HG03558 (cell line): Measurements from ENCODE around the gene OR1F1.
A peak's percentile ranks its signal among the peaks of the same experiment; 100 is the strongest.
"Not testable (repeated sequence)": the region's sequence is repeated elsewhere in the genome, so short reads cannot be mapped to it uniquely, and the experiment has no call there.

Experiments
- ATAC-seq: cut with Tn5 transposase; IDR thresholded peaks from one replicate; pipeline ENCODE4 v1.9.1; 2021; ENCODE audit warnings: moderate number of reproducible peaks; ENCODE audit not compliant: unreplicated experiment; ENCODE audit errors: extremely low read depth

The OR1F1 gene

DNA sequence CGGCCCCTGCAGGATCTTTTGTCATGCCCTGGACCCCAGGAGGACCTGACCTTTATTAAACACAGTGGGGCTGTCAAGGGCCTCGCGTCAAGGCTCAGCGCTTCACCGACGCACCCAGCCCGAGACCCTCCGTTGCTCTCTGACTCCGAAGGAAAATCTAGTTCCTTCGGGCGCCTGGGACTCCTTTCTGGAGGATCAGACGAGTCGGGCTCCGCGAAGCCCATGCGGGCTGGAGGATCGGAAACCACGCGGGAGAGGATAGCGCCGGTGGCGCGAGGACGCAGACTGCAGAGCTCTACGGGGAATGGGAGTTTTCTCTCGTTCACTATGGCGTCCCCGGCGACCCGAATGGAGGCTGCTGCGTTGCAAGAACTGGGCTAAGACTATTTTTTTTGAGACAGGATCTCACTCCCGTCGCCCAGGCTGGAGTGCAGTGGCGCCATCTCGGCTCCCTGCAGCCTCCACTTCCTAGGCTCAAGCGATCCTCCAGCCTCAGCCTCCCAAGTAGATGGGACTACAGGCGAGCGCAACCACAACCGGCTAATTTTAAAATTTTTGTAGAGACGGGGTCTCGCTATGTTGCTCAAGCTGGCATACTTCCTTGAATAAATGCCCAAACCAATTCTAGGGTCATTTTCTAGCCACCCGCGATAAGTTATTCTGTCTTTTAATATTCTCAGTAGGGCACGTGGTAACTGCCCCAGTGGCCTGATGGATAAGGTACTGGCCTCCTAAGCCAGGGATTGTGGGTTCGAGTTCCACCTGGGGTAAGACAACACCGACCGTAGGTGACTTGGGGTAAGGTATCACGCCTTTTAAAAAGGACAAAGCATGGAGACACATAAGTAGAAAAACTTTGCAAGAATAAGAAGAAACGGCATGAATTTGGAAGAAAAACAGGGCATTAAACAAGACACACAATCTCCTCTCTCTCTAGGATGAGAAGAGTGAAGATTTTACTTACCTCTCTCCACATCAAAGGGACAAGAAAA, 5.5 kb downstream of the OR1F1 start:
- ATAC-seq, result no peak

DNA sequence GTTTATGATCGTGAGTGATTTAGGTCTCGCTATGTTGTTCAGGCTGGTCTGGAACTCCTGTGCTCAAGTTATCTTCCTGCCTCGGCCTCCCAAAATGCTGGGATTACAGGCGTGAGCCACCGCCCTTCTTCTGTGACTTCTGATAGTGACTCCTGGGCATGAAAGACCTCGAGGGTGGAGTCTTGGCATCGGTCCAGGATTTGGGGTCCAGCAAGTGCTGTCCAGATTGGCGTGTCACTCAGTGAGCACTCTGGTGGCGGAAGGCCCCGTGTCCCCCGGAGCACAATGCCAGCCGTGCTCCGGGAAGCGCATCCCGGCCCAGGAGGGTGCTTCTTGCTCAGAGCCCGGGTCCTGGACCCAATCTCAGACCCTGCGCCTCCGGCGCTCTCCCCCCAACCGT, 6.8 kb downstream of the OR1F1 start:
- ATAC-seq, result no peak

DNA sequence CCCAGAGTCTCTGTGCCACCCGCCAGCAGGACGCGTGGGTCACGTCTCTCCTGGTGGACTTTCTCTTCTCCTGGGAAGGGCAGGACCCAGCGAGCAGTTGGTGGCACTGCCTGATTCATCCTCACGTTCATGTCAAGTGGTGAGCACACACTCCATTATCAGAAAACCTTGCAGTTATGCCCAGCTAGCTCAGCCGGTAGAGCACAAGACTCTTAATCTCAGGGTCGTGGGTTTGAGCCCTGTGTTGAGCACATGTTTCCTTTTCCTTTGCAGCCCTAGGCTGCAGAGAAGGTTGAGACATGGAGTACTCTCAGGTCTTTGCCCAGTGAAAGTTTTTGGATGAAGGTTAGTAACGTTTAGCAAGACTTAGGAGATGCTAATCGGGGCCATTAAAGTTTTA, 8.0 kb downstream of the OR1F1 start:
- no peak for ATAC-seq

DNA sequence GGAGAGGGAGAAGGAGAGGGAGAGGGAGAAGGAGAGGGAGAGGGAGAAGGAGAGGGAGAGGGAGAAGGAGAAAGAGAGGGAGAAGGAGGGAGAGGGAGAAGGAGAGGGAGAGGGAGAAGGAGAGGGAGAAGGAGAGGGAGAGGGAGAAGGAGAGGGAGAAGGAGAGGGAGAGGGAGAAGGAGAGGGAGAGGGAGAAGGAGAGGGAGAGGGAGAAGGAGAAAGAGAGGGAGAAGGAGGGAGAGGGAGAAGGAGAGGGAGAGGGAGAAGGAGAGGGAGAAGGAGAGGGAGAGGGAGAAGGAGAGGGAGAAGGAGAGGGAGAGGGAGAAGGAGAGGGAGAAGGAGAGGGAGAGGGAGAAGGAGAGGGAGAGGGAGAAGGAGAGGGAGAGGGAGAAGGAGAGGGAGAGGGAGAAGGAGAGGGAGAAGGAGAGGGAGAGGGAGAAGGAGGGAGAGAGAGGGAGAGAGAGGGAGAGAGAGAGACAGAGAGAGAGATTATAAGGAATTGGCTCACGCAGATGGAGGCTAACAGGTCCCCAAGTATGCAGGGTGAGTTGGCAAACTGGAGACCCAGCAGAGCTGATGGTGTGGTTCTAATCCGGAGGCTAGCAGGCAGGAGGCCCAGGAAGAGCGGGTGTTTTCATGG, 9.8 kb downstream of the OR1F1 start:
- not testable (repeated sequence) for ATAC-seq

DNA sequence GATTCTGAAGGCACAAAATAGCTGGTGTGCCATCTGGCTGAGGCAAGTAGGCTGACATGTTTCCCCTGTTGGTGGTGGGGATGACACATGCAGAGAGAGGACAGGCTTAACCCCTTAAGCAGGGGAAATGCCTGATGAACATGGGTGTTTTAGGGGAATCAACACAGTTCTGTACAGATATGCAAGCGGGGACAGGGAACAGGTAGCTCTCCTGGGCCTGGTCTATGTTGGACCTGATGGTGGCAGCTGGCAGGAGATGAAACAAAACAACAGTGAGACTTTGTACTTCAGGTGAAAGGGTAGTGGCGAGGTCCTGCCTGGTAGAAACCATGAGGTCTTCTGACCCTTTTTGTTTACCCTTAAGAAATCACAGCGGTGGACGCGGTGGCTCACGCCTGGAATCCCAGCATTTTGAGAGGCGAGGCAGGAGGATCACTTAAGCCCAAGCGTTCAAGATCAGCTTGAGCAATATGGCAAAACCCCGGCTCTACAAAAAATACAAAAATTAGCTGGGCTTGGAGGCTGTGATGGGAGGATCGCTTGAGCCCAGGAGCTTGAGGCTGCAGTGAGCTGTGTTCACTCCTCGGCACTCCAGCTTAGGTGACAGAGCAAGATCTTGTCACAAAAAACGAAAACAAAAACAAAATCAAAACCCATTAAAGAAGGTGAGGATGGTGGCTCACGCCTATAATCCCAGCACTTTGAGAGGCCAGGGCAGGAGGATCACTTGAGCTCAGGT, 10.5 kb downstream of the OR1F1 start:
- ATAC-seq, result no peak

DNA sequence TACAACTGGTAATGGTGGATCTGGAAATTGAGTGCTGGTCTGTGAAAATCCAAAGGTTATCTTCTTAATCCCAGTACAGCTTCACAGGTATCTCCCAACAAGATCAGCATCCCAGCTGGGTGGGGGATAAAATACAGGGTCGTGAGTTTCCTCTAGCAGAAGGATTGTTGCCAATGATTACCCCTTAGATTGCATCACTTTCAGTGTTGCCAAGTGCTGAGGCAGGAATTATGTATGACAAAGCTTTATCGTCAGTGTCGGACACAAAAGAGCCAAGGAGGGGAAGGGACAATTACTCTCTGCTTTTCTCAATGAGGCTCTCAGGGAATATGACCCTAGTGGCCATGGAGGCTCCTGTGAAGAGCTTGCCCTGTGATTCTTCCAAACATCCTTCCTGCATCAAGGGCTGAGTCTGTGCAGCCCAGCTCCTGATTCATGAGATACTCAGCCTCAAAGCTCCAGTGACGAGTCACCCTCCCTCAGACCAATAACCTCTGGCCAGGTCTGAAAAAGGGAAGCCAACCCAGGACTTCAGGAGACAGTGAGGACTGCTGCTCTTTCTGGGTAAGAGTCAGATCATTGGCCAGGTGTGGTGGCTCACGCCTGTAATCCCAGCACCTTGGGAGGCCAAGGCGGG, 15.0 kb downstream of the OR1F1 start:
- no peak for ATAC-seq

DNA sequence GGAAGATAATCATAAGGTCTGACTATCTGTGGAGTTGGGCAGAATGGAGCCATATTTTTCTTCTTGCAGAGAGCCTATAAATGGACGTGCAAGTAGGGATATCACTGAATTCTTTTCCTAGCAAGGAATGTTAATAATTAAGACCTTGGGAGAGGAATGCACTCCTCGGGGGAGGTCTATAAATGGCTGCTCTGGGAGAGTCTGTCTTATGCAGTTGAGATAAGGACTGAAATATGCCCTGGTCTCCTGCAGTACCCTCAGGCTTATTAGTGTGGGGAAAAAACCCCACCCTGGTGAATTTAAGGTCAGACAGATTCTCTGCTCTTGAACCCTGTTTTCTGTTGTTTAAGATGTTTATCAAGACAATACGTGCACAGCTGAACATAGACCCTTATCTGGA, 17.9 kb downstream of the OR1F1 start:
- ATAC-seq, result not testable (repeated sequence)

DNA sequence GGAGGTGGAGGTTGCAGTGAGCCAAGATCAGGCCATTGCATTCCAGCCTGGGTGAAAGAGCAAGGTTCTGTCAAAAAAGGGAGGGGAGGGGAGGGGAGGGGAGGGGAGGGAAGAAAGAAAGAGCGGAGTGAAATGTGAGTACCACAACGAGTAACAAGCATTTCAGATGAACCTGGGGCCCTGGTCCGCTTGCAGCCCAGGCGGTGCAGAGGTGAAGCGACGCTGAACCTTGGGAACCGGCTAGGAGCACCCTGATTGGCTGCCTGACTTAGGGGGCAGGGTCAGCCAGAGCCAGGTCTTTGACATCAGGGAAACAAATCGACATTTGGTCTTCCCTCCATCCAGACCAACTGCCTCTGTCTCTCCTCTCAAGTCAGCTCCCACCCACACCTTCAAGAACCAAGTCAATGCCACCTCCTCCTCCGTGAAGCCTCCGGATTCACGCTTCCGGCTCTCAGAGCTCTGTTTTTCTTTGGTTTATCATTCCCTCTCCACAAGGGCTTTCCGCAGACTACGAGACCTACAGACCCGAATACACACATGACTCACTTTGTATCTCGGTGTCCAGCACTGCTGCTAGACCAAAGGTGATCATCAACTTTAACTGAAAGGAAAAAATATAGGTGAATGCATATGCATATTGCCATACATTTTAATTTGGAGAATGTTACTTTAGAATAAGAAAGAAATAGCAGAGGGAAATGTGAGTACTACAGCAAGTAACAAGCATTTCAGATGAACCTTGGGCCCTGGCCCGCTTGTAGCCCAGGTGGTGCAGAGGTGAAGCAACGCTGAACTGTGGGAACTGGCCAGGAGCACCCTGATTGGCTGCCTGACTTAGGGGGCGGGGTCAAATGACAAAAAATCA, 19.3 kb downstream of the OR1F1 start:
- ATAC-seq, result no peak

DNA sequence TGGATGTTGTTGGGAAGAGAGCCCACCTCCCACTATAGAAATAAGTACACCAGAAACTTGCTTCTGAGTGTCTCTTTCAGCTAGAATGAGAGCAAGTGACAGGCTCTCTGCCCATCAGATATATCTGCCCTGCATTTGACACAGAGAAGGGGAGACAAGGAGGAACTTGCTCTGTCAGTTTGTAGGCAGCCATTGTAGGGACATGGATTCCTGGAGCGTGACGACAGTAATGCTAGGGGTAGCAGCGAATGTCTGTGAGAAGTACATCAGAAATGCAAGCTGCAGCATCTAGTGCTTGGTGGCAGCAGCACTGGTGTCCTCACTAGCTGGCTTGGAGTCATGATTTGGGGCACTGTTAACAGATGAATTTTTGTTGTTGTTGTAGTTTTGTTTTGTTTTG, 24.0 kb downstream of the OR1F1 start:
- no peak for ATAC-seq

DNA sequence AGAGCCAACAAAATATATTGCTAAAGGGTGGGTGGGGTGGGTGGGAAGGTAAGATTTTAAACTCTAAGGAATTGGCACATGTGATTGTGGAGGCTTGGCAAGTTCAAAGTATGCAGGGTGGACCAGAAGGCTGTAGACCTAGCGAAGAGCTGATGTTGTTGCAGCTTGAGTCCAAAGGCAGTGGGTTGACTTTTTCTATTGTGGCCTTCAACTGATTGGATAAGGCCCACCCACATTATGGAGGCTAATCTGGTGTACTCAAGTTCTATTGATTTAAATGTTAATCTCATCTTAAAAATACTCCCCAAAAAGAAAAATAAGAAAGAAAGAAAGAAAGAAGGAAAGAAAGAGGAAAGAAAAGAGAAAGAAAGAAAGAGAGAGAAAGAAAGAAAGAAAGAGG, 24.6 kb downstream of the OR1F1 start:
- ATAC-seq, result no peak

DNA sequence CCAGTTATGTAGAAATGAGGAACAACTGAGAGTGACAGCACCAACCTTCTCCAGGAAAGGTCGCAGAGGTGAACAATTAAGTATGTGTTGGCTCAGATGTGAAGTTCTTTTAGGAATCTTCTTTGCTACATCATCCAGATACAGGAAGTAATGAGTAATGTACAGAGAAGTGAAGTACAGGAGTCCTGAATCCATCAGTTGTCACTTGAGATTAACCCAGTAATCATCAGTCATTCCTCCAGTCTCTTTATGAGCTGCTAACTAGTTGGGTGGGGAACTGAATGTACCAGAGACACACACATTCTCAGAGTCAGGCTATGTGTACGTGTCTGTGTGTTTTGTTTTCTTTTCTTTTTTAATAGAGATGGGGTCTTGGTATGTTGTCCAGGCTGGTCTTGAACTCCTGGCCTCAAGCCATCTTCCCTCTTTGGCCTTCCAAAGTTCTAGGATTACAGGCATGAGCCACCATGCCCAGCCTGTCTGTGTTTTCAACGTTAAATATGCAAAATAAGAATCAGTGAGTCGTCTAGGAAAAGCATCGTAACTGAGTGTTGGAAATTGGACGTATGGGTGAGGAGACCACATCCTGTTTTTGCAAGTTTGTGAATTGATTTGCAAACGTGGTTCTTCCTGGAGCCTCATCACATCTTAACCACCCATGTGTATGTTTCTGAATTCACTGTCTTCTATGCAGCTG, 27.0 kb downstream of the OR1F1 start:
- no peak for ATAC-seq

DNA sequence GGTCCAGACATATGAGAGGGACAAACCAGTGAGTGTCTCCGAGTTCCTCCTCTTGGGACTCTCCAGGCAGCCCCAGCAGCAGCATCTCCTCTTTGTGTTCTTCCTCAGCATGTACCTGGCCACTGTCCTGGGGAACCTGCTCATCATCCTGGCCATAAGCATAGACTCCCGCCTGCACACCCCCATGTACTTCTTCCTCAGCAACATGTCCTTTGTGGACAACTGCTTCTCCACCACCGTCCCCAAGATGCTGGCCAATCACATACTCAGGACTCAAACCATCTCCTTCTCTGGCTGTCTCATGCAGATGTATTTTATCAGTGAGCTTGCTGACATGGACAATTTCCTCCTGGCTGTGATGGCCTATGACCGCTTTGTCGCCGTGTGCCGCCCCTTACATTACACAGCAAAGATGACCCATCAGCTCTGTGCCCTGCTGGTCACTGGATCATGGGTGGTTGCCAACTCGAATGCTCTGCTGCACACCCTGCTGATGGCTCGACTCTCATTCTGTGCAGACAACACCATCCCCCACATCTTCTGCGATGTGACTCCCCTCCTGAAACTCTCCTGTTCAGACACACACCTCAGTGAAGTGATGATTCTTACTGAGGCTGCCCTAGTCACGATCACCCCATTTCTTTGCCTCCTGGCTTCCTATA, 27.7 kb downstream of the OR1F1 start:
- no peak for ATAC-seq

DNA sequence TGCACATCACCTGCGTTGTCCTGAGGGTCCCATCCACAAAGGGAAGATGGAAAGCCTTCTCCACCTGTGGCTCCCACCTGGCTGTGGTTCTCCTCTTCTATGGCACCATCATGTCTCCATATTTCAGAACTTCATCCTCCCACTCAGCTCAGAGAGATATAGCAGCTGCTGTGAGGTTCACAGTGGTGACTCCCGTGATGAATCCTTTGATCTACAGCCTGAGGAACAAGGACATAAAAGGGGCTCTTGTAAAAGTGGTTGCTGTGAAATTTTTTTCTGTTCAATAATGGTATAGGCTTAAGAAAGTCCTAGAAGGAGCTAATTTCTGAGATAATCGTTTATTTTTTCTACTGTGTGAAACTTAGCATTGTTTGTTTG, 28.2 kb downstream of the OR1F1 start:
- no peak for ATAC-seq

DNA sequence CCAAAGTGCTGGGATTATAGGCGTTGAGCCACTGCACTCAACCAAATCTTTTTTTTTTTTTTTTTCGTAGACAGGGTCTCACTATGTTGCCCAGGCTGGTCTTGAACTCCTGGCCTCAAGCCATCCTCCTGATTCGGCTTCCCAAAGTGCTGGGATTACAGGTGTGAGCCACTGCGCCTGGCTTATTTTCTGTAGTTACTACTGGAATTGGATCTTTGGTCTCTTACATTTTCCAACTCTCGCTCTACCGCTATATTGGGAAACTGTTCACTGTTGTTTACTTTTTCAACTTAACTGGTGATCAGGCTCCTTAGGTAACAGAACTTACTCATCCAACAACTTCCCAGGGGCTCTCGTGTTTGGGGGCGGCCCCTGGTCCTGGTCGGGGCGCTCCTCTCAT, 32.8 kb downstream of the OR1F1 start:
- no peak for ATAC-seq

DNA sequence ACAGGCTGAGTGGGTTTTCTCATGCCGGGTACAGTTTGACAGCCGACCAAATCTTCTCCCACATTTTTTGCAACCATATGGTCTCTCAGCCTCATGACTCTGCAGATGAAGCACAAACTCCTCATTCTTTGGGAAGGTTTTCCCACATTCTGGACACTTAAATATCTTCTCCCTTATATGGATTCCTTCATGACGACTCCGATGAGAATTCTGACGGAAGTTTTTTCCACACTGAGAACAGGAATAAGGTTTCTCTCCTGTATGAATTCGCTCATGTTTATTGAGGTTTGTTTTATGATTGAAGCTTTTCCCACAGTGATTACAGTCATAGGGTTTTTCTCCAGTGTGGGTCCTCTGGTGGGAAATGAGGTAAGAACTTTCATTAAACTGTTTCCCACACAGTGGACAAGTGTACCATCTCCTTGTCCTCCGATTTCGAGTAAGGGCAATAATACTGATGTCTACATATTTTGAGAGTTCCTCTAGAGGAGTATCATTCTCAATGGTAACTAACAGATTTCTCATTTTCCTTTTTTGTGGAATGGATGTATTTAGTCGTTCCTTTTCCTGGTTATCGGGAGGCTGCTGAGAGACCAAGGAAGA, 36.0 kb downstream of the OR1F1 start:
- no peak for ATAC-seq

DNA sequence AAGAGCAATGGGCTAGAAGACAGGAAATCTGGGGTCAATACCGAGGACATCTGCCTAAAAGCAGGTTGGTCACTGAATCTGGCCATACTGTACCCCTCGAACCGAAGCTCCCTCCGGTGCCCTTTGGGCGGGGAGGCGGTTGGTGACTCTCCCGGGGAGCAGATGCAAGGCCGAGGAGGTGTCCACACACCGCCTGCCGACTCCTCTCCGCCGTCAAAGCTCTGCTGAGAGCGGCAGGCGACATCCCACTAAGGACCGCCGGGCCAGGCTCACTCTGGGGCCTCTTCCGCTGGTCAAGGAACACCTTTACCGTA, 46.5 kb downstream of the OR1F1 start:
- no peak for ATAC-seq

DNA sequence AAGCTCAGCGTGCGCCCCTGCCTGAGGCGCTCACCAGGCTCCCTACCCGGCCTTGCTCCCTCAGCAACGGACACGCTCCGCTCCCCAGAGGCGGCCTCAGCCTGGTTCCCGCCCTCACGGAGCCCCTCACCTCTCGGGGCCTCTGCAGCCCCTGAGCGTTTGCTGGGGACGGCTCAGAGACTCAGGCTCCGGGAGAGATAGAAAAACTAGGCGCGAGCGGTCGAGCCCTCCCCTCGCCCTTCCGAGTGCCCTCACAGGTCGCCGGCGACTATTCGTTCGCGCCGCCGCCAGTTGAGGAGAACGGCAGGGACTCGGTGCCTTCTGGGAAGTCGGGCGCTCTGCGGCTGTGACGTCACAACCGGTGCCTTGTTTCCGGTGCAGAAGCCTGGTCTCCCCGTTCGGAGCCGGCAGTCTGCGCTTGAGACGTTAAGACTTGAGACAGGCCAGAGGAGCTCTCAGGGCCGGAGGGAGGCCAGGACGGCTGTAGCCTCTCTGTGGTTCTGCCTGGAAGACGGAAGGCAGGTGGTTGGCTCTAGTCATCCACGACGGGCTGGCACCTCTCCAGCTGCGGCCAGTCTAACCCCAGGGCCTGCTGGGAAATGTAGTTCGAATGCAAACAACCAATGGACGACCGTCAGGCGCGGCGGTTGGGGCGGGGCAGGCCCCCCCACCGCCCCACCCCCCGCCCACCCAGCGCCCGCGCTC, 47.0 kb downstream of the OR1F1 start, which contains the start of gene ZNF200:
ZNF200 (minus strand) TSS at position 302 of the 705 bp plus-strand sequence. CDS start 1,403 bp downstream, outside the sequence.
- ATAC-seq, result peak; percentile 70
